Femur (tissue), 1 donor: ENCODE data around the gene ADAP2.
"Not testable (repeated sequence)": the region's sequence is repeated elsewhere in the genome, so short reads cannot be mapped to it uniquely, and the experiment has no call there.

Experiments
- DNase-seq: peaks from one replicate; pipeline ENCODE4 v3.0.0-alpha.2; 2017

ADAP2 gene

DNA sequence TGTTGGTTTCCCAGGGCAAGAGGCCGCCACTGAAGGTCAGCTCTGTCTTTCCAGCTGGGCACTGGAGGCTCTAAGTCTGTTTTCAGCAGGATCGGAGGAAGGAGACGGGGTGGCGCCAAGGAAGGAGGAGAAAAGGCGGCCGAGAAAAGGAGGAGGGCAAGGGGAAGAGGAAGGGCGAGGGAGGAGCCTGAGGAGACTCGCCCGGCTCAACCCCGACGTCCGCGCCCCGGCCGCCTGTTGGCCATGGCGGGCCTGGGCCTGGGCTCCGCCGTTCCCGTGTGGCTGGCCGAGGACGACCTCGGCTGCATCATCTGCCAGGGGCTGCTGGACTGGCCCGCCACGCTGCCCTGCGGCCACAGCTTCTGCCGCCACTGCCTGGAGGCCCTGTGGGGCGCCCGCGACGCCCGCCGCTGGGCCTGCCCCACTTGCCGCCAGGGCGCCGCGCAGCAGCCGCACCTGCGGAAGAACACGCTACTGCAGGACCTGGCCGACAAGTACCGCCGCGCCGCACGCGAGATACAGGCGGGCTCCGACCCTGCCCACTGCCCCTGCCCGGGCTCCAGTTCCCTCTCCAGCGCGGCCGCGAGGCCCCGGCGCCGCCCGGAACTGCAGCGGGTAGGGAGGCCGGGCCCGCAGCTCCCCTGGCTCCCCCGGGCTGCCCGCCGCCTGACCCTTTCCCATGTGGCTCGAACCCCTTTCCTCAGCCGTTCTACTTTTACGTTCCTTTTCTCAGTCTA lies 49.3 kb downstream of the ADAP2 start, which contains the start of gene RNF135:
TSS of gene RNF135 (plus strand) at position 209 of the 737 bp plus-strand sequence. CDS start at position 244, 35 bp downstream.
- peak; percentile 90 for DNase-seq

GRCh38 chr17:30975042-30975820 lies 53.5 kb downstream of the ADAP2 start:
- no peak for DNase-seq

- not testable (repeated sequence) for DNase-seq
These were observed 58.2 kb downstream of the ADAP2 start for GRCh38 chr17:30979919-30980318.

- DNase-seq, result no peak
These were observed 60.1 kb downstream of the ADAP2 start for GRCh38 chr17:30981531-30982519.

- DNase-seq, result no peak
These were observed 61.1 kb downstream of the ADAP2 start for GRCh38 chr17:30982855-30983254.

DNA sequence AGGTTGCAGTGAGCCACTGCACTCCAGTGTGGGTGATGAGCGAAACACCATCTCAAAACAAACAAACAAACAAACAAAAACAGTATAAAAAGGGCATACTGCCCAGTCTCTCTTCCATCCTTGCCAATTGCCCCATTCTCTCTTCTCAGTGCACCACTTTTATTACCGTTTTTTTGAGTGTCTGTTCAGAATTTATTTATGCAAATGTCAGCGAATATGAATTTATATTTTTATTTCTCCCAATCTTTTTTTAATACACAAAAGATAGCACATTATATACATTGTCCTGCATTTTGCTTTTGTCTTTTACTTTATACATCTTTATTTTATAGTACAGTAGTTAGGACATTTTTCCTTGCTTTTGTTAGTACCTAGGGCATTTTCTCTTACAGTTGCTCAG lies 68.7 kb downstream of the ADAP2 start:
- DNase-seq, result no peak

GRCh38 chr17:30992551-30992950 lies 70.8 kb downstream of the ADAP2 start:
- DNase-seq, result no peak

- DNase-seq, result no peak
These were observed 73.6 kb downstream of the ADAP2 start for GRCh38 chr17:30995347-30995746.

GRCh38 chr17:30996486-30996885 lies 74.7 kb downstream of the ADAP2 start:
- no peak for DNase-seq

DNA sequence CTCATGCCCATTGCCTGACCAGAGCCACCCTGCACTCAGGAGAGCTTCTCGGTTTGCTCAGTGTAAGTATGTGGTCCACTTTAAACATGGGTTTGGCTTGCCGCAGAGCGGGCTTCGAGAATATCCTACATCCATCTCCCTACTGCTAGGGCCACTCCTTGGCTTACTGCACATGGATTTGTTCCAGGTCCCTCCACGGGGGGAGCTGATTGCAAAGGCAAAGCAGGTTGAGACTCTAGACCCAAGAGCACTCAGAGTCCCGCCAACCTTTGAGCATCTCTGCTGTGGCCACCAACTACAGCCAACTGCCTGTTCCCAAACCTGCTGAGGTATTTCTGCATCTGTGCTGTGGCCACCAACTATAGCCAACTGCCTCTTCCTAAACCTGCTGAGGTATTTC lies 75.5 kb downstream of the ADAP2 start:
- DNase-seq, result no peak

DNA sequence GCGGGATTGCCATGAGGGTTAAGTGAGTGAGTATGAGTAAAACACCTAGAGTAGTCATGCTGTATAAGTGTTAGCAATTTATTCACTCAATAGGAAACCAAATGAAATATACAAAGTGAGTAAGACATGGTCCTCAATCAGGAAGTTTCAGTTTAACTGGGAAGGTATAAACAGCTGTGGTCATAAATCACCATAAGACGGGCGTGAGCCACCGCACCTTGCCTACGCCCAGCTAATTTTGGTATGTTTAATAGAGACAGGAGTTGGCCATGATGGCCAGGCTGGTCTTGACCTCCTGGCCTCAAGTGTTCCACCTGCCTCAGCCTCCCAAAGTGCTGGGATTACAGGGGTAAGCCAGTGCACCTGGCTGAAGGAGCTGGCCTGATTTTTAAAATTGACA lies 76.1 kb downstream of the ADAP2 start:
- no peak for DNase-seq

- no peak for DNase-seq
These were observed 80.3 kb downstream of the ADAP2 start for GRCh38 chr17:31002047-31002446.

DNA sequence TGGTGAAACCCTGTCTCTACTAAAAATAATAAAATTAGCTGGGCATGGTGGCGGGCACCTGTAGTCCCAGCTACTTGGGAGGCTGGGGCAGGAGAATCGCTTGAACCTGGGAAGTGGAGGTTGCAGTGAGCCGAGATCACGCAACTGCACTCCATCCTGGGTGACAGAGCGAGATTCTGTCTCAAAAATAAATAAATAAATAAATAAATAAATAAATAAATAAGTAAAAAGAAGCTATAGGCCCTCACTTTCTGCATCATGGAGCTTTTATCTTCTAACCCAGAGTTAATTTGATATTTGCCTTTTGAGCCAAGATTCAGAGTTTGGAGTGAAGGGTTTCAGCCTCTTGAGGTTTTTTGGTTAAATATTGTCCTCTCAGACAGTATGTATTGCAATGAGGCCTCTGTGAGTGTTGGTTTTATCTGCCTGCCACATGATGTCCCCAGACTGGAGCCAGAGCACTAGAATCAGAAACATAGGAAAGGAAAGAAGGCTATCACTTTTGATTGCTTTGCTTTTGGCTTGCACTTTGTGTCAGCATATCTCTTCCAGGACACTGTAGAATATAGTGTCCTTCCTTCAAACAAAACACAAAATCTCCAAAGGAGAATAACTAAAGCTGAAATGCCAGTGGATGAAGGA lies 81.6 kb downstream of the ADAP2 start:
- DNase-seq, result no peak

GRCh38 chr17:31004160-31004559 lies 82.4 kb downstream of the ADAP2 start:
- DNase-seq, result no peak

GRCh38 chr17:31007695-31008373 lies 86.1 kb downstream of the ADAP2 start:
- DNase-seq, result no peak

GRCh38 chr17:31008374-31009041 lies 86.8 kb downstream of the ADAP2 start:
- DNase-seq, result peak; percentile 71
